ENCODE data around the gene RASGRP4. TPM values are rescaled to one million over a fixed set of nuclear protein-coding genes. Genes with fewer than 3 reads are reported as not detected.

Gene RASGRP4
- total and polyA plus RNA-seq, 2 experiments from 2014 or later = 0.35 to 0.80 TPM

DNA sequence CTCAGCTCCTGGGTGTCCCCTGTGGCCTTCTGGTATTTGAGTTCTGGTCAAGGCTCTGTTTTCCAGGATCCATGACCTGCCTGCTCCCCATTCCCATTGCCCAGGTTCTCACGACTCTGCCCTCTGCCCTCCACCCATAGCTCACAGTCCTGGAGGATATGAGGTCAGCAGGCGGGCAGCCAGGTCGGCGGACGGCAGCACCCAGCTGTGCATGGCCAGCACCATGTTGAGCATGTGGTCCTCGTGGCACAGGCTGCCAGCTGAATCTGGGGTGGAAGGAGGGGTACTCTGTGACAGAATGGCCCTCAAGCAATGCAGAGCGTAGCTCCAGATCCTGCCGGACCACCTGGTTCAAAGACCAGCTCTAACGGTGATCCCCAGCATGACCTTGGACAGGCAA lies 5.1 kb downstream of the RASGRP4 start:
- Histone ChIP-seq H3K9me3 (ENCODE audit: low read depth) (no peaks in the 10 kb centered on the region), H3K27me3 (peaks cover 6% of the 10 kb centered on the region), H3K4me1 (ENCODE audit: low read depth) (no peaks in the 10 kb centered on the region), H3K27ac (no peak overlapping the region), H3K36me3 (no peaks in the 10 kb centered on the region), H3K4me3 (no peak overlapping the region)
- no peak for DNase-seq (ENCODE audit: low read depth in 1 of 2, low spot score in 1 of 2)
- TF ChIP-seq, protein P1, sequence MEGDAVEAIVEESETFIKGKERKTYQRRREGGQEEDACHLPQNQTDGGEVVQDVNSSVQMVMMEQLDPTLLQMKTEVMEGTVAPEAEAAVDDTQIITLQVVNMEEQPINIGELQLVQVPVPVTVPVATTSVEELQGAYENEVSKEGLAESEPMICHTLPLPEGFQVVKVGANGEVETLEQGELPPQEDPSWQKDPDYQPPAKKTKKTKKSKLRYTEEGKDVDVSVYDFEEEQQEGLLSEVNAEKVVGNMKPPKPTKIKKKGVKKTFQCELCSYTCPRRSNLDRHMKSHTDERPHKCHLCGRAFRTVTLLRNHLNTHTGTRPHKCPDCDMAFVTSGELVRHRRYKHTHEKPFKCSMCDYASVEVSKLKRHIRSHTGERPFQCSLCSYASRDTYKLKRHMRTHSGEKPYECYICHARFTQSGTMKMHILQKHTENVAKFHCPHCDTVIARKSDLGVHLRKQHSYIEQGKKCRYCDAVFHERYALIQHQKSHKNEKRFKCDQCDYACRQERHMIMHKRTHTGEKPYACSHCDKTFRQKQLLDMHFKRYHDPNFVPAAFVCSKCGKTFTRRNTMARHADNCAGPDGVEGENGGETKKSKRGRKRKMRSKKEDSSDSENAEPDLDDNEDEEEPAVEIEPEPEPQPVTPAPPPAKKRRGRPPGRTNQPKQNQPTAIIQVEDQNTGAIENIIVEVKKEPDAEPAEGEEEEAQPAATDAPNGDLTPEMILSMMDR (IDR thresholded peaks at IDR 0.05; ENCODE audit: low read depth, low read length) = no peak

DNA sequence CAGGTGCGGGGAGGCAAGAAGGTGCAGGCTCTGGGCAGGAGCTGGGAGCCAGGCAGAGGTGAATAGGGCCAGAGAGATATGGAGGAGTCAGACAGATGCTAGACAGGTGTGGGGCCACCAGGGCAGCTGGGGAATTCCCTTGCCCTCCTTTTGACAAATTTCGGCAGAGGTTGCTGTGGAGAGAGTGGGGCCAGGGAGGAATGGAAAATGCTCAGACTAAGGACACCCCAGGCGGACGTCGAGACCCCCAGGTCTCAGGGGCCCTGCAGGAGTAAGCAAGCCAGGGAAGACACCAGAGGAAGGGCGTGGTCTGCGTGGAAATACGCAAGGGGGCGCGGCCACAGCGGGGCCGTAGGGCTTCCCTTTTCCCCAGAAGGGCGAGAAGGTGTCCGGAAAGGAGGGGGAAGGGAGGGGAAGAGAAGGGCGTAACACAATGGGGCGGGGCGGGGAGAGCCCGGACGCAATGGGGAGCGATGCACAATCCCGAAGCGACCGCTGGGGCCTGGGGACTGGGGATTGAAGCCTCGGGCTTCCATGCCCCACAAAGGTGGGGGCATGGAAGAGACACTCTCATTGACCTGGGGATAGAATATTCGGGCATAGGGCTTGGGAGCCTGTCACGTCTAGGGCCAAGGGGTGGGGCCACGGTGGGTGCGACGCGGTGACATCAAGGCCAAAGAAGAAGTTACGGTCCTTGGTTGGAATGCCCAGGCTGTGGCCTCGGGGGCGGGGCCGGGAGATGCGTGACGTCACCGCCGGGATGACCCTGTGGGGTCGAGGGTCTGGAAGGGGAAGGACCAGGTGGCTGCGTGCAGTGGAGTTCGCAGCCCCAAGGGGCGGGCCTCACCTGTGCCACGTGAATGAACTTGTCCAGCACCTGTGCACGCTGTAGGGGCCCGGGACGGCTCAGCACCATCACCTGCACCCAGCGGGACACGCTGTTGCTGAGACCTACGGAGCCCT lies 8.2 kb downstream of the RASGRP4 start:
- peaks cover 6% of the 10 kb centered on the region for H3K27me3 ChIP-seq
- TF ChIP-seq, protein P1 (IDR thresholded peaks at IDR 0.05; ENCODE audit: low read depth, low read length) = no peak
- H3K9me3 ChIP-seq (ENCODE audit: low read depth) = no peaks in the 10 kb centered on the region
- DNase-seq (ENCODE audit: low read depth in 1 of 2, low spot score in 1 of 2) = peak; percentile 43 to 48
- H3K27ac ChIP-seq = no peak overlapping the region
- peak overlapping the region; percentile 31 for H3K4me3 ChIP-seq
- peaks cover 4% of the 10 kb centered on the region for H3K4me1 ChIP-seq (ENCODE audit: low read depth)
- no peaks in the 10 kb centered on the region for H3K36me3 ChIP-seq

DNA sequence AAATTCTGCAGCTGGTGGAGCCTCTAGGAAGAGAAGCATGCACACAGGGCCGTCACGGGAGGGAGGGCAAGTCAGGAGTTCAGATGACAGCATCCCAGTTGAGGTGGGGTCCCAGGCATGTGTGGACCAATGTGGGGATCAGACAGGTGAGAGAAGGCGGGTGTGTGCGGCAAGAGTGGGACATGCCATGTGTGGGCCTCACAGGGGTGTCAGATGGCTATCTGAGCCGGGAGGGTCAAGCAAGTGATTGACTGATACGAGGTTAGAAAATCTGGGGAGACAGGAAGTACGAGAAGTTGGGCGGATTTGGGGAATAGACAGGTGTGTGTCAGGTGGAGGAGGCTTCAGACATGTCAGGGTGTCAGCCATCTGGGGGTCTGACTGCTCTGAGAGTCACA lies 8.9 kb downstream of the RASGRP4 start:
- Histone ChIP-seq H3K27me3 (peaks cover 6% of the 10 kb centered on the region), H3K36me3 (no peaks in the 10 kb centered on the region), H3K4me1 (ENCODE audit: low read depth) (peaks cover 6% of the 10 kb centered on the region), H3K9me3 (ENCODE audit: low read depth) (no peaks in the 10 kb centered on the region), H3K4me3 (no peak overlapping the region), H3K27ac (no peak overlapping the region)
- no peak for DNase-seq (ENCODE audit: low read depth in 1 of 2, low spot score in 1 of 2)
- TF ChIP-seq, protein P1 (IDR thresholded peaks at IDR 0.05; ENCODE audit: low read depth, low read length) = no peak

DNA sequence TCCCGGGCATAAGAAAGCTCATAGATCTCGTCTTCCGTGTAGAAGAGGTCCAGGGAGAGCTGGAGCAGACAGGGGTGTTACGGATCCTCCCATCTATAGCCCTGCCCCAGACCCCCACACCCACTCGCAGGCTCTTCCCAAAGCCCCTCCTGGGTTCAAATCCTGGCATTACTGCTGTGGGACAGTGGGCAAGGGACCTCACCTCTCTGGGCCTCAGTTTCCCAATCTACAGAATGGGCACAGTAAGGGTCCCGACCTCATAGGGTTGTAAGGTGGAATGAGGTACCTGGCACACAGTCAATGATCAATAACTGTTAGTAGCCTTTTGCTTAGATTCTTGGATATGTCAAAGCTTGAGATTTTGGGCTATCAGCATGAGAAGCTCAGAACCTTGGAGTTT lies 12.6 kb downstream of the RASGRP4 start:
- Histone ChIP-seq H3K27ac (no peak overlapping the region), H3K27me3 (no peaks in the 10 kb centered on the region), H3K36me3 (no peaks in the 10 kb centered on the region), H3K4me3 (no peak overlapping the region), H3K4me1 (ENCODE audit: low read depth) (peaks cover 6% of the 10 kb centered on the region), H3K9me3 (ENCODE audit: low read depth) (no peaks in the 10 kb centered on the region)
- TF ChIP-seq, protein P1 (IDR thresholded peaks at IDR 0.05; ENCODE audit: low read depth, low read length) = no peak
- DNase-seq (ENCODE audit: low read depth in 1 of 2, low spot score in 1 of 2) = no peak

DNA sequence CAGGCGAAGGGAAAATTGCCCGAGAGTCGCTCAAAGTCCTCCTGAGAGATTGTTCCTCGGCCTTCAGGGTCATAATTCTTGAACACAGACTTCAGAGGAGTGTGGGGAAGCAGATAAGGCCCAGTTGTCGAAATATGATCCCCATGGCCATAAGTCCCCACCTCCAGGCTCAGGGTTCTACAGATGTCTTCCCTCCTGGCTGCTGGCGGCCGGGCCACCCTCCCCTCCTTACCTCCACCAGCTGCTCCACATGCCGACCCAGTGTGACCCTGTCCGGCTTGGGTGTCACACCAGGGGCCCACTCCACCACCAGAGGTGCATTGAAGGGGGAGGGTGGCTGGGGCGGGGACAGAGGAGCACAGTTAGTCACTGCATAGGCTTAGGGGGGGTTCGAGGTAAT lies 13.1 kb downstream of the RASGRP4 start:
- DNase-seq (ENCODE audit: low read depth in 1 of 2, low spot score in 1 of 2) = peak in 1 of 2 donors; percentile 45
- no peaks in the 10 kb centered on the region for H3K27me3 ChIP-seq
- H3K4me3 ChIP-seq = no peak overlapping the region
- no peak overlapping the region for H3K27ac ChIP-seq
- peaks cover 6% of the 10 kb centered on the region for H3K4me1 ChIP-seq (ENCODE audit: low read depth)
- no peaks in the 10 kb centered on the region for H3K9me3 ChIP-seq (ENCODE audit: low read depth)
- TF ChIP-seq, protein P1 (IDR thresholded peaks at IDR 0.05; ENCODE audit: low read depth, low read length) = no peak
- no peaks in the 10 kb centered on the region for H3K36me3 ChIP-seq

Data from cardiac muscle cell (in vitro differentiated cells and primary cell).